ENCODE results near the gene TUG1.

The TUG1 gene

GRCh38 chr22:30968924-30969531, at the start of gene TUG1:
Gene TUG1 (plus strand): TSS chr22:30969265.
- TF ChIP-seq CTCF (IDR thresholded peaks at IDR 0.05; ENCODE audit: control insufficient read depth, insufficient read depth, low read depth, low read length, missing control alignments), result no peak
- DNase-seq (ENCODE audit: low read depth), result peak; percentile 95
- H3K4me3 ChIP-seq (ENCODE audit: control insufficient read depth, low read depth, low read length), result peak within 1 kb of the TSS; percentile 64

- DNase-seq (ENCODE audit: low read depth), result no peak
- no peak for TF ChIP-seq CTCF (IDR thresholded peaks at IDR 0.05; ENCODE audit: control insufficient read depth, insufficient read depth, low read depth, low read length, missing control alignments)
- no peak overlapping the region for H3K4me3 ChIP-seq (ENCODE audit: control insufficient read depth, low read depth, low read length)
These were observed 49.1 kb upstream of the TUG1 start for GRCh38 chr22:30919973-30920372.

- DNase-seq (ENCODE audit: low read depth), result peak; percentile 10
- H3K4me3 ChIP-seq (ENCODE audit: control insufficient read depth, low read depth, low read length), result no peak overlapping the region
- peak; percentile 87 for TF ChIP-seq CTCF (IDR thresholded peaks at IDR 0.05; ENCODE audit: control insufficient read depth, insufficient read depth, low read depth, low read length, missing control alignments)
These were observed 48.7 kb upstream of the TUG1 start for GRCh38 chr22:30920407-30920806.

- H3K4me3 ChIP-seq (ENCODE audit: control insufficient read depth, low read depth, low read length), result no peak overlapping the region
- no peak for DNase-seq (ENCODE audit: low read depth)
- TF ChIP-seq CTCF (IDR thresholded peaks at IDR 0.05; ENCODE audit: control insufficient read depth, insufficient read depth, low read depth, low read length, missing control alignments), result no peak
These were observed 48.0 kb upstream of the TUG1 start for GRCh38 chr22:30921108-30921507.

GRCh38 chr22:30922151-30922611, 46.9 kb upstream of the TUG1 start:
- TF ChIP-seq CTCF (IDR thresholded peaks at IDR 0.05; ENCODE audit: control insufficient read depth, insufficient read depth, low read depth, low read length, missing control alignments), result no peak
- no peak for DNase-seq (ENCODE audit: low read depth)
- H3K4me3 ChIP-seq (ENCODE audit: control insufficient read depth, low read depth, low read length), result no peak overlapping the region; the same call in 1 of the 2 replicates

GRCh38 chr22:30923168-30923900, 45.7 kb upstream of the TUG1 start:
- TF ChIP-seq CTCF (IDR thresholded peaks at IDR 0.05; ENCODE audit: control insufficient read depth, insufficient read depth, low read depth, low read length, missing control alignments), result no peak
- DNase-seq (ENCODE audit: low read depth), result no peak

More at GRCh38 chr22:30923168-30923900, 45.7 kb upstream of the TUG1 start:
- no peak overlapping the region for H3K4me3 ChIP-seq (ENCODE audit: control insufficient read depth, low read depth, low read length)
